ENCODE measurements around the gene EIF2D.

GRCh38 chr1:206556047-206556749, 56.1 kb downstream of the EIF2D start:
- TF ChIP-seq CTCF (IDR thresholded peaks at IDR 0.05; ENCODE audit: insufficient read depth, low read length) (no peak), POLR2AphosphoS5 (IDR thresholded peaks at IDR 0.05; ENCODE audit: low read depth) (no peak), REST (IDR thresholded peaks at IDR 0.05; ENCODE audit: insufficient replicate concordance, low read depth) (no peak), GABPA (IDR thresholded peaks at IDR 0.05; ENCODE audit: low read depth) (no peak)
